Stimulated activated CD4-positive, alpha-beta T cell treated with anti-CD3 and anti-CD28 coated beads, TNF-alpha, amount 100 ng/mL, for 1 hour (primary cell): ENCODE measurements around the gene LRRC26.

Experiments
- DNase-seq, 3 donors: peaks; one replicate each; pipeline ENCODE4 v3.0.0-alpha.2; 2020; ENCODE audit warnings: low read depth in 3 of 3, low spot score in 1 of 3

Gene LRRC26, protein sequence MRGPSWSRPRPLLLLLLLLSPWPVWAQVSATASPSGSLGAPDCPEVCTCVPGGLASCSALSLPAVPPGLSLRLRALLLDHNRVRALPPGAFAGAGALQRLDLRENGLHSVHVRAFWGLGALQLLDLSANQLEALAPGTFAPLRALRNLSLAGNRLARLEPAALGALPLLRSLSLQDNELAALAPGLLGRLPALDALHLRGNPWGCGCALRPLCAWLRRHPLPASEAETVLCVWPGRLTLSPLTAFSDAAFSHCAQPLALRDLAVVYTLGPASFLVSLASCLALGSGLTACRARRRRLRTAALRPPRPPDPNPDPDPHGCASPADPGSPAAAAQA

DNA sequence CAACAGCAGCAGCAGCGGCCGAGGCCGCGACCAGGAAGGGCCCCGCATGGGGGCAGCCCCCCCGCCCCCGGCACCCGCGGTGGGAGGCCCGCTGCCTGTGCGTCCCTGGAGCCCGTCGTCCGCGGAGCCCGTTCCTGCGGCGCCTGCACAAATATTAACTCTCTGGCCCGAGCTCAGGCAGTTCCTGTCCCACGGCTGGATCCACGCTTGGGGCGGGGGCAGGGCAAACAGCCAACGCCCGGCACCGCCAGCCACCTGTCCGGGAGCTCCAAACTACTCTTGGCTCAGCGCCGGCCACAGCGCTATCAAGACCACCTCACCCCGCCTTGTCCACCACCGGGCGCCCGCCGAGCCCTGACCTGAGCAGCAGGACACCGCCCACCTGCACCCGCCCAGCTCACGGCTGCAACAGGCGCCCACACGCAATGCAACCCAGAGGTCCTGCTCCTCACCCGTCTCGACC lies at the start of gene LRRC26:
Gene LRRC26, minus strand, starts transcription at position 156 of the 463 bp plus-strand sequence. Its CDS starts 108 bp downstream, at position 48.
- no peak for DNase-seq

DNA sequence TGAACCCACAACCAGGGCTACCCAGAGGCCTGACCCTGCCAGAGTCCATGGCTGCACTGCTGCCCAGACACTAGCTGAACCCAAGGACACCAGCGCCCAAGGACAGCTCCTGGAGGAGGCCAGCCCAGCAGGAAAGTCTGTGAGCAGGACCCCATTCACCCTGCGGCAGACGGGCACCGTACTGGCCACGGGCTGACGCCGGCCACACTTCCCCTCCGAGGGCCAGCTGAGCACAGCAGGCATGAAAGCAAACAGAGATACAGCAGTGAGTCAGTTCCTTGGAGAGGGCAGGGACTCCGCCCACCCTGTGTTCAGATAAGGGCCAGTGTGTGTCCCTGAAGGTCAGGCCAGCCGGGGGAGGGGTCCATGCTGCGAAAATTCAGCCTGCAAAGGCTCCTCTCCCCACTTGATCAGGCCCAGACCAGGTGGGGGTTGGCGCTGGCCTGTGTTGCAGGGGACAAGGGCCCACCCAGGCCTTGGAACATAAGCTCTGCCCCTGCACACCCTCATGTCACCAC lies 49.0 kb upstream of the LRRC26 start:
- DNase-seq, result no peak

DNA sequence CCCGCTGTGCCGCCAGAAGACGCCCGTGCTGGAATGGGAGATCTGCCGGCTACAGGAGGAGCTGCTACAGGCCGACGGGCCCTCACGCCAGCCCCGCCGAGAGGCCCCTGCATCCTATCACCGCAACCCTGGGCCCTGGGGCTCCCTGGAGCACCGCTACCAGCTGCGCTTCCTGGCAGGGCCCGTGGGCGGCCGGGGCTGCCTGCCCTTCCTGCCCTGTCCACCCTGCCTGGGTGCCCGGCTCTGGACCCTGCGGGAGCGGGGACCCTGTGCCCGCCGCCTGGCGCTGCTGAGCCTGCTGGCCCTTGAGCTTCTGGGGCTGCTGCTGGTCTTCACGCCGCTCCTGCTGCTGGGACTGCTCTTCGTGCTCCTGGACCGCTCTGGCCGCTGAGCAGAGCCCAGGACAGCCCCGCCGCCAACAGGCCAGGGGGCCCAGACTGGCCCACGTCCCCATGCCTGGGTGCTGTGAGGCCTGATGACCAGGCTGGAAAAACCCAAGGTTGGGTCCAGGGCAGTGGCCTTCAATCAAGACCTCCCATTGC lies 48.4 kb upstream of the LRRC26 start:
- DNase-seq, result no peak

DNA sequence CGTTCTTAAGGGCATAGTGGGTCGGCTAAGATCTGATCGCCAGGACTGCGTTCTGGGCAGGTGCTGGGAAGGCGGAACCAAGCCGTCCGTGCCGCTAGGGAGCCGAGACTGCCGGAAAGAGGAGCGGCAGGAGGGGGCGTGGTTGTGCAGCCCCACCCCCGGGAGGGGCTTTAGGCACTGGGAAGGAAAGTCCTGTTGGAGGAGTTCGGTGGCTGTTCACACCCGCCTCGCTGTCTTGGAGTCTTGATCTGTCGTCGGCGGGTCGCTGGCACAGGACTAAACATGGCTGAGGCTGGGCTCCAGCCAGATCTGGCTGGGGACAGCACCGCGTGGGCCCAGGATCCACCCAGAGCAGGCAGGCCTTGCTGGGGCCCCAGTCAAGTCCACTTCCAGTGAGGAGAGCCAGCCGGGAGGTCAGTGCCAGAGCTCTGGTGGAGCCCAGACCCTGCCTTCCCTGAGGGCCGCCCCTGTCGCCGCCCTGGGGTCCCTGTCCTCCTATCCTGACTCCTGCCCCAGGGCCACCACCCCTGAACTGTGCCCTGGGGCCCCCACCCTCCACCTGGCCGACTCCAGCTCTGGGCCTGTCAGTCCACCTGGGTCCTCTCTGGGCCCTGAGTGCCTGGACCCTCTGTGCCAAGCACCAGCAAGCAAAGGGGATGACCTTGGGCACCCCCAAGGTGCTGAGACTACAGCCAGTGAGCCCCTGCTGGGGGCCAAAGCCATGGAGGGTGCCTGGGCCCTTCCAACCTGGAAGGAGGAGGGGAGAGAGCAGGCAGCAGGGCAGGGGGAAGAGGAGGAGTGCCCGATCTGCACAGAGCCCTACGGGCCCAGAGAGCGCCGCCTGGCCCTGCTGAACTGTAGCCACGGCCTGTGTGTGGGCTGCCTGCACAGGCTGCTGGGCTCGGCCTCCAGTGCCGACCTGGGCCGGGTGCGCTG lies 47.7 kb upstream of the LRRC26 start:
- DNase-seq, result no peak

DNA sequence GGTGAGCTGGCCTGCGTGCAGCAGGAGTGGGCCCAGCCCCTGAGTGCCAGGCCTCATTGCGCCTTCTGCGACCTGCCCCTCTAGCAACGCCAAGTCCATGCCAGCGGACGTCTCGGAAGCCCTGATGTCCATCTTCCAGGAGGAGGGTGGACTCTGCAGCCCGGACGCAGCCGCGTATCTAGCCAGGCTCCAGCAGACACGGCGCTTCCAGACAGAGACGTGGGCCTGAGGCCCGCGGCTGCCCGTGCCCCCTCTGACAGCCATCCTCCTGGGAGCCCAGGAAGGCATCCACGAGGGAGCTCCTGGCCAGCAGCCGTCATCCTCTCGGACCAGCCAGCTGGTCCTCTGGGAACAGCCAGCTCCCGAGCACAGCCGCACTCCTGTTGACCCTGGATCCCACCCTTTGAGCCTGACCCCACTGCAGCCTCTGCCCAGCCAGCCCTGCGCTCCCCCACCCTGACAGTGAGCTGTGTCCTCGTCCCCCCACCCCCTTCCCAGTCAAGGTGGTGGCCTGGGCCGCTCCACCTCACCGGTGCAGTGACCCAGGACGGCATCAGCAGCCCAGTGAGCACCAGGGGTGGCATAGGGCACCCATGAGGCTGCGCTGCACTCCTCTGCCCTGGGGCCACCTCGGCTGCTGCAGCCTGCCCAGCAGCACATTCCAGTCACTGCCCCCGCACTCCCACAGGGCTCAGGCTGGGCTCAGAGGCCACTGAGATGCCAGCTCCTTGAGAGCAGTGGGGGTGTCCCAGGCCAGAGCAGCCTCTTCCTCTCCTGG lies 46.5 kb upstream of the LRRC26 start:
- no peak for DNase-seq

DNA sequence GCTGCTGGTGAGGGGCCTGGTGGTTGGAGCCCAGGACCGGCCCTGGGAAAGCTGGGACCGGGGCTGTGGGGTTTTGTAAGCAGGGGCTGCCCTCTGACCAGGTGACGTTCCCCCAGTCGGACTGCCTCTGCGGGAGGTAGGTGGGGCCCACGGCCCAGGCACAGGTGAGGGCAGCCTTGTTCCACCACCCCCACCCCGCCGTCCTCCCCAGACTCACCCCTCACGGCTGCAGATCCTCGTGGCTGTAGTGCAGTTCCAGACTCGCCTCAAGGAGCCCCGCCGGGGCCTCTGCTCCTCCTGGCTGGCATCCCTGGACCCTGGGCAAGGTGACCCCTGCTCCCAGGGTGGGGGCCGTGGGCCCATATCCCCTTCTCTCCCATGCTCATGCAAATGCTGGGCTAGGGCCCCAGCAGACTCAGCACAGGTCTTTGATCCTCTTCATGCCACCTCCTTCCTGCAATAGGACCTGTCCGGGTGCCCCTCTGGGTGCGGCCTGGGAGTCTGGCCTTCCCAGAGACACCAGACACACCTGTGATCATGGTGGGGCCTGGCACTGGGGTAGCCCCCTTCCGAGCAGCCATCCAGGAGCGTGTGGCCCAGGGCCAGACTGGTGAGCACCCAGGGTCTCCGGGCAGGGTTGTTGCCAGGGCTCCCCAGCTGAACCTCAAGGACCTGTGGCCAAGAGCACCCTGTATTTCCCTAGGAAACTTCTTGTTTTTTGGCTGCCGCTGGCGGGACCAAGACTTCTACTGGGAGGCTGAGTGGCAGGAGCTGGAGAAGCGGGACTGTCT lies 45.5 kb upstream of the LRRC26 start:
- DNase-seq, result no peak

DNA sequence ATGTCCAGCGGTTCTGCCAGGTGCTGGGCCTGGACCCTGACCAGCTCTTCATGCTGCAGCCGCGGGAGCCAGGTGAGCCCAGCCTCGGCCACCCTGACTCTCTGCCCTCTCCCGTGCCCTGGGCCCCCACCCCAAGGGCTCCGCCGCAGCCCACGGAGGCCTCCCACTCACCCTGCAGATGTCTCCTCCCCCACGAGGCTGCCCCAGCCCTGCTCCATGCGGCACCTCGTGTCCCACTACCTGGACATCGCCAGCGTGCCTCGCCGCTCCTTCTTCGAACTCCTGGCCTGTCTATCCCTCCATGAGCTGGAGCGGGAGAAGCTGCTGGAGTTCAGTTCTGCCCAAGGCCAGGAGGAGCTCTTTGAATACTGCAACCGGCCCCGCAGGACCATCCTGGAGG lies 44.8 kb upstream of the LRRC26 start:
- DNase-seq, result no peak

- DNase-seq, result no peak
Observed at GRCh38 chr9:137213160-137214060, 43.6 kb upstream of the LRRC26 start.

- DNase-seq, result no peak
Observed at GRCh38 chr9:137212520-137212919, 42.7 kb upstream of the LRRC26 start.

GRCh38 chr9:137211532-137211931 lies 41.7 kb upstream of the LRRC26 start:
- DNase-seq, result no peak

- no peak for DNase-seq
Observed at GRCh38 chr9:137206602-137207001, 36.8 kb upstream of the LRRC26 start.

DNA sequence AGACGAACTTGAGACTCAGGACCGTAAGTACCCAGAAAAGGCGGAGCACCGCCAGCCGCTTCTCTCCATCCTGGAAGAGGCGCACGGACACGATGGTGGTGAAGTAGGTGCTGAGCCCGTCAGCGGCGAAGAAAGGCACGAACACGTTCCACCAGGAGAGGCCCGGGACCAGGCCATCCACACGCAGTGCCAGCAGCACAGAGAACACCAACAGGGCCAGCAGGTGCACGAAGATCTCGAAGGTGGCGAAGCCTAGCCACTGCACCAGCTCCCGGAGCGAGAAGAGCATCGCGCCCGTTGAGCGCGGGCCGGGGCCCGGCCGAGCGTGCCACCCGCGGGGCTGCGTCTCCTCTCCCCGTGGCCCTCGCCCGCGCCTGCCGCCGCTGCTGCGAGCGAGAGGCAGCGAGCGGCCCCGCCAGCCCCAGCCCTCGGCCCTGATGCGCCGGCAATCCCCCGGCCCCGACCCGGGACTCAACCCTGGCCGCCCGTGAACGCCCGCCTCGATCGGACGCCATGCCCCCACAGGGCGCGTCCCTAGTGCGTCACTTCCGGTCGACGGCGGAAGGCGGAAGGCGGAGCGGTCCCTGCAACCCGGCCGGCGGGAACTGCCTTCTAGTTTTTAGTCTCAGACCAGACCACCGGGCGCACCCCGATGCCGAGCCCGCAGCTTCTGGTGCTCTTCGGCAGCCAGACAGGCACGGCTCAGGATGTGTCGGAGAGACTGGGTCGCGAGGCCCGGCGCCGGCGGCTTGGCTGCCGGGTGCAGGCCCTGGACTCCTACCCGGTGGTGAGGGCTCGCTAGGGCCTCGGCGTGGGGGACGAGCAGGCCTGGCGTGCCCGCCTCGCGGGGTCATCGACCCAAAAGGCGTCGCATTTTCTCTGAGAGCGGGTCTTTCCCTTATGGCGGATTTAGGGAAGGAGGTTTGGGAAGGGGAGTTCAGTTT lies 35.5 kb upstream of the LRRC26 start, which contains the start of the genes NDOR1 and TMEM203:
Gene NDOR1, plus strand, starts transcription at position 575 of the 944 bp plus-strand sequence. Its CDS starts 78 bp downstream, at position 653.
Gene TMEM203, minus strand, starts transcription at position 523 of the 944 bp plus-strand sequence. Its CDS starts 234 bp downstream, at position 289.
- DNase-seq, result peak; percentile 61 to 94 (median 79)

GRCh38 chr9:137204731-137205125 lies 34.9 kb upstream of the LRRC26 start:
- DNase-seq, result no peak

GRCh38 chr9:137202966-137203365 lies 33.1 kb upstream of the LRRC26 start:
- no peak for DNase-seq

DNA sequence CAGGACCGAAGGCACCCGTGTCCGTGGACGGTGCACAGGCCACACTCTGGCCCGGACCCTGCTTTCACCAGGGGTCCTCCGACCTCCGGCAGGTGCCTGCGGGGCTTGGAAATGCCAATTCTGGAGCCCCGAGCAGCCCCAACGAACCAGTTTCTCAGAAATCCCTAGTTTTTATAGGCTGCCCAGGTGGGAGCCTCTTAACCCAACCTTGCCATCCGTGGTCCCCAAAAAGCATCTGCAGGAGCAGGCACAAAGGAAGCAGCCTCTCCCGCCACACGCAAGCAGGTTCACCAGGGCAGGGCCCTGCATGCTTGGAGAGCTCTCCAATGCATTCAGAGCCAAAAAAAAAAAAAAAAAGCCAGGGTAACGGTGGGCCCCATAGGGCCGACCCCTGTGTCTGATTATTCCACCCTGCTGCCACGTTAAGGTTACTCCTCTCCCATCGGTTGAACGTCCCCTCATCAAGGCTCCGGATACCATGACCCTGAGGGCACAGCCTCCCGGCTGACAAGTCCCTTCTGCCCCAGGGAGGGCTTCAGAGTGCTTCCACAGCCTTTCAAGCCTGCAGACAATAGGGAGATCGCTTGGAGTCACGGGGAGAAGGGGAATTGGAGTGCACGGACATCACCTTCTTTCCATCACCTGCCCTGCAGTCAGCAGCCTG lies 31.5 kb upstream of the LRRC26 start:
- DNase-seq, result no peak

GRCh38 chr9:137200311-137201204 lies 30.7 kb upstream of the LRRC26 start, which contains the start of gene TPRN:
Gene TPRN (minus strand): TSS chr9:137200741. CDS start chr9:137200711, 30 bp downstream.
- peak; percentile 92 to 97 (median 93) for DNase-seq
